GM18520 (cell line): ENCODE results near the gene ANKRD7.

Experiments used
- ATAC-seq: cut with Tn5 transposase; IDR thresholded peaks from one replicate; pipeline ENCODE4 v1.9.1; 2021; ENCODE audit not compliant: unreplicated experiment

The ANKRD7 gene, protein sequence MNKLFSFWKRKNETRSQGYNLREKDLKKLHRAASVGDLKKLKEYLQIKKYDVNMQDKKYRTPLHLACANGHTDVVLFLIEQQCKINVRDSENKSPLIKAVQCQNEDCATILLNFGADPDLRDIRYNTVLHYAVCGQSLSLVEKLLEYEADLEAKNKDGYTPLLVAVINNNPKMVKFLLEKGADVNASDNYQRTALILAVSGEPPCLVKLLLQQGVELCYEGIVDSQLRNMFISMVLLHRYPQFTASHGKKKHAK

GRCh38 chr7:118224521-118224920, at the start of gene ANKRD7:
ANKRD7 (plus strand) TSS chr7:118224704; CDS start chr7:118224831, 127 bp downstream.
- no peak for ATAC-seq

GRCh38 chr7:118175740-118176139, 48.8 kb upstream of the ANKRD7 start:
- no peak for ATAC-seq

DNA sequence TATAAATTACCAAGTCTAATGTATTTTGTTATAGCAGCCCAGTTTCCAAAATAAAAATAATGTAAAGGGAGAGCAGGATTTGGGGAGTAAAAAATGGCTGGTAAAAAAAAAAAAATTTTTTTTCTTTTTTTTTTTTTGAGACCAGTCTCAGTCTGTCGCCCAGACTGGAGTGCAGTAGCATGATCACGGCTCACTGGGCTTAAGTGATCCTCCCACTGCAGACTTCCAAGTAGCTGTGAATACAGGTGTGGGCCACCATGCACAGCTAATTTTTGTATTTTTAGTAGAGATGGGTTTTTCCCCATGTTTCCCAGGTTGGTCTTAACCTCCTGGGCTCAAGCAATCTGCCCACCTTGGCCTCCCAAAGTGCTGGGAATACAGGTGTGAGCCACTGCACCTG, 45.3 kb upstream of the ANKRD7 start:
- no peak for ATAC-seq

GRCh38 chr7:118182593-118183427, 41.7 kb upstream of the ANKRD7 start:
- ATAC-seq, result no peak

GRCh38 chr7:118183428-118183785, 41.1 kb upstream of the ANKRD7 start:
- ATAC-seq, result no peak

- peak; percentile 99 for ATAC-seq
These were observed 40.5 kb upstream of the ANKRD7 start, which contains the start of gene LSM8 for GRCh38 chr7:118183786-118184564. LSM8 (plus strand) TSS chr7:118184164; CDS start chr7:118184224, 60 bp downstream.

- ATAC-seq, result no peak
These were observed 40.0 kb upstream of the ANKRD7 start for GRCh38 chr7:118184565-118184940.

GRCh38 chr7:118185163-118185860, 39.2 kb upstream of the ANKRD7 start:
- no peak for ATAC-seq

DNA sequence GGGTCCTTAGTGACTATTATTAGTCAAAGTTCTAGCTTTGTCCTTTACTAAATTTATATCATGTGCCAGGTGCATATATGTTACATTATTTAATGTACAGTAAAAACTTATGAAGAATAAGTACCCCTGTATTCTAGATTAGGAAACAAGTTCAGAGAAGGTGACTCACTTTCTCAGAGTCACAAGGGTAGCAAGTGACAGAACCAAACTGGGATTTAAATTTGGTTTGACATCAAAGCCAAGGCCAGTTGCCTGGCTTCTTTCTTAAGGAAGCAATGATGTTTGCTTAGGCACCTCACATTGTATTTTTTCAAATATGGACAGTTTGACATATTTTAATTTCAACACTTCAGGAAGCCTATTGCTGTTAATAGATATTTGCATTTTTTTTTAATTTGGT, 38.0 kb upstream of the ANKRD7 start:
- ATAC-seq, result no peak

- no peak for ATAC-seq
These were observed 29.9 kb upstream of the ANKRD7 start for GRCh38 chr7:118194571-118194970.

DNA sequence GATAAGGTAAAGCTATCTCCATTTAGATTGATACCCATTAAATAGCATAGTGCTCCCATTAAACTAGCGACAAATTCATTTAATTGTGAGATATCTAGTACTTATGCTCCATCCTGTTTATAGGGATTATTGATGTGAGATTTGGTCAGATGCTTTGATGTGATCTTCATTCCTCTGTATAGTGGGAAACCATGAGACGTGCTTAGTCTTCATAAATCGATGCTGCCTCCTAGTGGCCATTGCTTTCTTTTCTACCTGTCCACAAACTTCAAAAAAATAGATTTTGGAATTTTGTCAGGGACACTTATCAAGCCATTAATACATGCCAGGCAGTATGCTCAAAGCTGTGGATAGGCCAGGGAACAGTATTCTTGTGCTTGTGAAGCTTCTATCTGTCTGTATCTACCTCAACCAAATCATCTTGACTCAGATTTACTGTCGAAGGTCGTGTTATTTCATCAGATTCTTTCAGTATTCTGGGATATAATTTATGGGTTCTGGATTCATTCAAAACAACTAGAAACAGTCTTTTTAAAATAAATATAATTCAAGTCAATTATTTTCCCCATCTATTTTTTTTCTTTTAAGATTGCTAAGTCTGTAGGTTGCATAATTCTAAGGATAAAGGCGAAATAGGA, 28.5 kb upstream of the ANKRD7 start:
- peak; percentile 67 for ATAC-seq

GRCh38 chr7:118202061-118202460, 22.4 kb upstream of the ANKRD7 start:
- no peak for ATAC-seq

GRCh38 chr7:118214051-118214832, 10.3 kb upstream of the ANKRD7 start:
- peak; percentile 94 for ATAC-seq

DNA sequence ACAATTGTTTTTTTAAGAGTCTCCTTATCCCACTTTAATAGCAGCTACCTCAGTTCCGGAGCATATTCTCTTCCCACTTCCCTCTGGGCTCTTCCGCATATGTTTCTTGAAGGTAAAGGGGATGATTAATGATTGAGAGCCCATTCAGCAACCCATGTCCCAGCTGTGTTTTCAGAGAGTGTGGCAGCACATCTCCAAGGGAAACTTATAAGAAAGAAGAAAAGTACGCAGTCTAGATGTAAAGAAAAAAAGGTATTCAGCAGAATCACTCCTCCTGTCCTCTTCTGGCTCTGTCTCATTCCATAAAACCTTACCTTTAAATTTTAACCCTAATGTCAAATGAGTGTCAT, 9.7 kb upstream of the ANKRD7 start:
- no peak for ATAC-seq

GRCh38 chr7:118217210-118217619, 7.3 kb upstream of the ANKRD7 start:
- no peak for ATAC-seq

- no peak for ATAC-seq
These were observed 5.9 kb upstream of the ANKRD7 start for GRCh38 chr7:118218413-118219156.

DNA sequence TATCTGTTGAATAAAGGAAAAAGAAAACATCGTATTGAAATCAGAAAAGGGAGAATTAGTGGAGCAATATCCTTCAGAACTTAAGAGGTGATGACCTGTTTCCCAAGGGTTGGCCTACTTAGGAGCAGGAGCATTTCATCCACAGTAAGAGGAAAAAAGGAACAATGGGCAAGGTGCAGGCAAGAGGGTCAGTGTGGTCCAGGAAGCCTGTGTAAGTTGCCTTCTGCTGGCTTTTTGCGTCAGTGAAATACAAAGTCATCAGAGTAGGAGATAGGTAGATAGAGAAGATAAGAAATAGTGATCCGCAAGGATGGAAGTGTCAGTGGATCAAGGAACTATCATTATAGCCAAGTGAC, 5.4 kb upstream of the ANKRD7 start:
- ATAC-seq, result no peak

- no peak for ATAC-seq
These were observed 3.9 kb upstream of the ANKRD7 start for GRCh38 chr7:118220583-118220982.

DNA sequence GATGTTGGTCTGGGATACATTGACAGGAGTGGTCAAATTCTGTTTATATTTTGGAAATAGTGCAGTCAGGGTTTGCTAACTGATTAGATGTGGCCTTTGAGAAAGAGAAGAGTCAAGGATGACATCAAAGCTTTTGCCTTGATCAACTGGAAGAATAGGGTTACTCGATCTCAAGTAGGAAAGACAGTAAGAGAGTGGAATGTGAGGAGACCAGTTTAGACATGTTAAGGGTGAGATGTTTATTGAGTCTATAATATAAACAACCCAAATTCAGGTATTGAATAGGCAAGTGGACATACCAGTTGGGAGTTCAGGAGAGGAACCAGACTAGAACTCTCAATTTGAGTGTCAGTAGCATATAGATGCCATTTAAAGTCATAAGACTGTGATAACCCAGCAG, 1.9 kb upstream of the ANKRD7 start:
- ATAC-seq, result no peak
